ENCODE measurements around the gene CDH4.

CDH4 gene

GRCh38 chr20:61859767-61860166 is 607.7 kb downstream of the CDH4 start:
- no peak for DNase-seq

GRCh38 chr20:61860260-61860987 is 608.4 kb downstream of the CDH4 start:
- no peak for DNase-seq

GRCh38 chr20:61861054-61861841 is 609.2 kb downstream of the CDH4 start:
- no peak for DNase-seq

GRCh38 chr20:61861858-61862257 is 609.8 kb downstream of the CDH4 start:
- DNase-seq: no peak

- no peak for DNase-seq
Measured at GRCh38 chr20:61862881-61863280, 610.8 kb downstream of the CDH4 start.

- DNase-seq: no peak
Measured at GRCh38 chr20:61864481-61864880, 612.4 kb downstream of the CDH4 start.

- no peak for DNase-seq
Measured at GRCh38 chr20:61865353-61865752, 613.3 kb downstream of the CDH4 start.

GRCh38 chr20:61866165-61866564 is 614.1 kb downstream of the CDH4 start:
- DNase-seq: no peak

- no peak for DNase-seq
Measured at GRCh38 chr20:61868006-61868405, 615.9 kb downstream of the CDH4 start.

GRCh38 chr20:61868466-61869090 is 616.5 kb downstream of the CDH4 start:
- no peak for DNase-seq

GRCh38 chr20:61869750-61870507 is 617.9 kb downstream of the CDH4 start:
- DNase-seq: no peak

GRCh38 chr20:61871160-61871559 is 619.1 kb downstream of the CDH4 start:
- DNase-seq: no peak

GRCh38 chr20:61871913-61872312 is 619.9 kb downstream of the CDH4 start:
- no peak for DNase-seq

- no peak for DNase-seq
Measured at GRCh38 chr20:61872371-61872900, 620.4 kb downstream of the CDH4 start.

- DNase-seq: no peak
Measured at GRCh38 chr20:61873651-61874420, 621.8 kb downstream of the CDH4 start.

- DNase-seq: peak; percentile 25
Measured at GRCh38 chr20:61874421-61875068, 622.5 kb downstream of the CDH4 start.

- DNase-seq: no peak
Measured at GRCh38 chr20:61875221-61875885, 623.3 kb downstream of the CDH4 start.

GRCh38 chr20:61875996-61876395 is 623.9 kb downstream of the CDH4 start:
- no peak for DNase-seq

- no peak for DNase-seq
Measured at GRCh38 chr20:61876952-61877728, 625.1 kb downstream of the CDH4 start.
